ENCODE data around the gene CNTNAP2.

DNA sequence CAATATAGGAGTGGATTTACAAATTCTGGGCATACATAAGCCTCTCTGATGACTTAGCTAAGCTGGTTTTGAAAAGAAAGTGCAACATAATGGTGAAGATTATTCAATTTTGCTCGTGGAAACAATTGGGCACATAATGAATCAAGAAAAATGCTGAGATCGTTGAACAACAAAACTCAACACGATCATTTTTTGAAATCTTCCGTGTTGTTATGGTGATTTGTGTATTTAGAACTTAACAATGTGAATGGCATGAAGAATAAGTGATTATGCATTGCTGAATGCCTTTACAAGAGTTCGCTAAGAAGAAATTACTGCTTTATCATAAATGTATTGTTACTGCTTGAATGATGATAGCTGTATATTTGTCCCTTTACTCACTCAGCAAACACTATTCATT is 875.0 kb downstream of the CNTNAP2 start:
- TF ChIP-seq, protein P1, sequence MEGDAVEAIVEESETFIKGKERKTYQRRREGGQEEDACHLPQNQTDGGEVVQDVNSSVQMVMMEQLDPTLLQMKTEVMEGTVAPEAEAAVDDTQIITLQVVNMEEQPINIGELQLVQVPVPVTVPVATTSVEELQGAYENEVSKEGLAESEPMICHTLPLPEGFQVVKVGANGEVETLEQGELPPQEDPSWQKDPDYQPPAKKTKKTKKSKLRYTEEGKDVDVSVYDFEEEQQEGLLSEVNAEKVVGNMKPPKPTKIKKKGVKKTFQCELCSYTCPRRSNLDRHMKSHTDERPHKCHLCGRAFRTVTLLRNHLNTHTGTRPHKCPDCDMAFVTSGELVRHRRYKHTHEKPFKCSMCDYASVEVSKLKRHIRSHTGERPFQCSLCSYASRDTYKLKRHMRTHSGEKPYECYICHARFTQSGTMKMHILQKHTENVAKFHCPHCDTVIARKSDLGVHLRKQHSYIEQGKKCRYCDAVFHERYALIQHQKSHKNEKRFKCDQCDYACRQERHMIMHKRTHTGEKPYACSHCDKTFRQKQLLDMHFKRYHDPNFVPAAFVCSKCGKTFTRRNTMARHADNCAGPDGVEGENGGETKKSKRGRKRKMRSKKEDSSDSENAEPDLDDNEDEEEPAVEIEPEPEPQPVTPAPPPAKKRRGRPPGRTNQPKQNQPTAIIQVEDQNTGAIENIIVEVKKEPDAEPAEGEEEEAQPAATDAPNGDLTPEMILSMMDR (IDR thresholded peaks at IDR 0.05): no peak
- TF ChIP-seq POLR2A (IDR thresholded peaks at IDR 0.05): no peak
